B cell (primary cell): ENCODE measurements around the gene MARF1.

Source experiments
- CTCF ChIP-seq: fragments of 200-600 bp; IDR thresholded peaks from one replicate; pipeline ENCODE4 v1.8.0; 2022; ENCODE audit warnings: antibody characterized with exemption, mild to moderate bottlenecking
- EZH2 ChIP-seq: IDR thresholded peaks from 2 replicates; pipeline ENCODE4 v1.6.1; 2012; ENCODE audit warnings: borderline replicate concordance, low read depth, mild to moderate bottlenecking, moderate library complexity, low read length; ENCODE audit not compliant: insufficient read depth, poor library complexity, severe bottlenecking

- no peak for TF ChIP-seq CTCF
- TF ChIP-seq EZH2, result no peak
Observed at GRCh38 chr16:15649727-15650018, 6.7 kb upstream of the MARF1 start.
